Thoracic aorta (tissue), 2 donors: ENCODE data around the gene MLH1. TPM values are rescaled to one million over a fixed set of nuclear protein-coding genes. Genes with fewer than 3 reads are reported as not detected.
"Not testable (repeated sequence)": the region's sequence is repeated elsewhere in the genome, so short reads cannot be mapped to it uniquely, and the experiment has no call there.

Source experiments
- ATAC-seq: fragments of 150-250 bp; one replicate; pipeline ENCODE4 v1.8.0; 2017; ENCODE audit warnings: low read depth; ENCODE audit not compliant: insufficient number of reproducible peaks, low FRiP score
- DNase-seq: peaks from one replicate; pipeline ENCODE4 v3.0.0-alpha.2; 2020; ENCODE audit warnings: low spot score
- H3K27ac ChIP-seq, 2 donors: fragments of 200-600 bp; sonication (generic); 1 replicate in 1 of 2; 2 replicates in 1 of 2; pipeline ENCODE4 v1.5.1; 2016; ENCODE audit warnings: mild to moderate bottlenecking in 2 of 2, moderate library complexity in 2 of 2
- H3K27me3 ChIP-seq: fragments of 200-600 bp; sonication (generic); replicated peaks from 2 replicates; pipeline ENCODE4 v1.6.0; 2016; ENCODE audit warnings: mild to moderate bottlenecking; ENCODE audit not compliant: insufficient read depth
- H3K36me3 ChIP-seq: fragments of 200-600 bp; sonication (generic); one replicate; pipeline ENCODE4 v1.5.1; 2016
- H3K4me1 ChIP-seq, 2 donors: fragments of 200-600 bp; sonication (generic); 1 replicate in 1 of 2; 2 replicates in 1 of 2; pipeline versions ENCODE4 v1.5.1 to v1.6.0; 2016; ENCODE audit warnings: low read depth in 2 of 2, mild to moderate bottlenecking in 1 of 2; ENCODE audit not compliant: control insufficient read depth in 1 of 2
- H3K4me3 ChIP-seq: fragments of 200-600 bp; sonication (generic); 2 replicates; pipeline ENCODE4 v1.5.1; 2016; ENCODE audit warnings: mild to moderate bottlenecking
- H3K9me3 ChIP-seq: fragments of 200-600 bp; sonication (generic); 2 replicates; pipeline ENCODE4 v1.5.1; 2016
- total RNA-seq, 2 donors: library from RNA; depleted of rRNA; stranded (reverse); fragments of >200 nt; gene quantifications; one replicate each; pipeline versions ENCODE4 v1.1.0 to v1.2.3, GENCODE V29; 2016
- TF ChIP-seq, protein P1 (sequence below): fragments of 200-600 bp; sonication (generic); IDR thresholded peaks from one replicate; pipeline ENCODE4 v1.5.1; 2019; ENCODE audit warnings: antibody characterized with exemption

MLH1 gene
- total RNA-seq, 2 donors from 2014 or later = 33.6 to 75.6 TPM

- peak; percentile 45 for ATAC-seq
- no peaks in the 10 kb centered on the region for H3K27me3 ChIP-seq
Measured at GRCh38 chr3:37032961-37033360, 39.6 kb downstream of the MLH1 start.

DNA sequence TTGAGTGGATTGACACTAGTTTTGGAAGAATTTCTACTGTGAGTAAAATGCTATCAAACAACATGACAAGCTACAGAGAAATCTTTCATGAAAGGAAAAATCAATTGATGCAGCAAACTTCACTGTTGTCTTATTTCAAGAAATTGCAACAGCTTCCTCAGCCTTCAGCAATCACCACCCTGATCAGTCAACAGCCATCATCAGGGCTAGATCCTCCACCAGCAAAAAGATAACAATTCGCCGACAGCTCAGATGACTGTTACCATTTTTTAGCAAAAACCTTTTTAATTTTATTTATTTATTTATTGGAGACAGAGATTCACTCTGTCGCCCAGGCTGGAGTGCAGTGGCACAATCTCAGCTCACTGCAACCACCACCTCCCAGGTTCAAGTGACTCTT lies 44.0 kb downstream of the MLH1 start:
- no peaks in the 10 kb centered on the region for H3K36me3 ChIP-seq
- DNase-seq (no peak), ATAC-seq (no peak)
- H3K4me1 ChIP-seq = peaks cover 0 to 31% of the 10 kb centered on the region in 2 donors
- no peaks in the 10 kb centered on the region for H3K9me3 ChIP-seq
- H3K27me3 ChIP-seq = no peaks in the 10 kb centered on the region
- TF ChIP-seq, protein P1, sequence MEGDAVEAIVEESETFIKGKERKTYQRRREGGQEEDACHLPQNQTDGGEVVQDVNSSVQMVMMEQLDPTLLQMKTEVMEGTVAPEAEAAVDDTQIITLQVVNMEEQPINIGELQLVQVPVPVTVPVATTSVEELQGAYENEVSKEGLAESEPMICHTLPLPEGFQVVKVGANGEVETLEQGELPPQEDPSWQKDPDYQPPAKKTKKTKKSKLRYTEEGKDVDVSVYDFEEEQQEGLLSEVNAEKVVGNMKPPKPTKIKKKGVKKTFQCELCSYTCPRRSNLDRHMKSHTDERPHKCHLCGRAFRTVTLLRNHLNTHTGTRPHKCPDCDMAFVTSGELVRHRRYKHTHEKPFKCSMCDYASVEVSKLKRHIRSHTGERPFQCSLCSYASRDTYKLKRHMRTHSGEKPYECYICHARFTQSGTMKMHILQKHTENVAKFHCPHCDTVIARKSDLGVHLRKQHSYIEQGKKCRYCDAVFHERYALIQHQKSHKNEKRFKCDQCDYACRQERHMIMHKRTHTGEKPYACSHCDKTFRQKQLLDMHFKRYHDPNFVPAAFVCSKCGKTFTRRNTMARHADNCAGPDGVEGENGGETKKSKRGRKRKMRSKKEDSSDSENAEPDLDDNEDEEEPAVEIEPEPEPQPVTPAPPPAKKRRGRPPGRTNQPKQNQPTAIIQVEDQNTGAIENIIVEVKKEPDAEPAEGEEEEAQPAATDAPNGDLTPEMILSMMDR = no peak
- no peak overlapping the region for H3K27ac ChIP-seq
- no peak overlapping the region for H3K4me3 ChIP-seq

More at GRCh38 chr3:37032961-37033360, 39.6 kb downstream of the MLH1 start:
- peaks cover 20 to 57% of the 10 kb centered on the region in 2 donors for H3K4me1 ChIP-seq
- peak overlapping the region; percentile 55 to 73 for H3K27ac ChIP-seq
- TF ChIP-seq, protein P1 = no peak
- no peaks in the 10 kb centered on the region for H3K36me3 ChIP-seq
- H3K4me3 ChIP-seq = peak overlapping the region; percentile 5
- DNase-seq = no peak
- no peaks in the 10 kb centered on the region for H3K9me3 ChIP-seq

DNA sequence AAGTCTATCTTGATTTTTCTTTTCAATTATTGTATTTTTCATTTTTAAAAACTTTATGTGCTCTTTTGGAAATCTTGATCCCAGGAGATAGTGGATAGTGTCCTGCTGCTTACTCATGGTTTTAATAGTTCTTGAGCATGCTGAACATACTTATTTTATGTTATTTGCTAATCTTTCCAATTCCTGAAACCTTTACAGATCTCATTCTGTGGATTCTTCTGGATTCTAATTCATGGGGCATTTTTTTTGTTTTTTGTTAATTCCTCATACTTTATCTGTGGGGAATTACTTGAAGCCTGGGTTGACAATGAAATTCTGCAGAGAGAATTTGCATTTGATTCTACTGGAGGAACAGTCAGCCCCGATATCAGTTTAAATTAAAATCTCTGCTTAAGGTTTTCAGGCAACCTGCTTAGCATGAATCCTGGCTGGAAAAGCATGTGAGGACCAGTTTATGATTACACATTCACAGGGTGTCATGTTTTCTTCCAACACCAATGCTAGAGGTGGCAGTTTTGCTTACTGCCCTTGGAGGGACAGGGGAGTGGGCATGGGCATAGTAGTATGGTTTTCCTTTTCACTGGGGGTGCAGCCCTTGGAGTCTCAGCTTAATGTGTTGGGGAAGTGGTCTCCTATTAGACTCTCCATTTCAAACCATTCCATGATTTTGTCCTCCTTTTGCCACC lies 46.0 kb downstream of the MLH1 start:
- DNase-seq = no peak
- H3K27me3 ChIP-seq = no peaks in the 10 kb centered on the region
- H3K27ac ChIP-seq = no peak overlapping the region
- H3K9me3 ChIP-seq = no peaks in the 10 kb centered on the region
- H3K4me3 ChIP-seq = no peak overlapping the region
- no peak for ATAC-seq
- H3K4me1 ChIP-seq = peaks cover 0 to 33% of the 10 kb centered on the region in 2 donors
- peaks cover under 1% of the 10 kb centered on the region for H3K36me3 ChIP-seq
- TF ChIP-seq, protein P1 = no peak

GRCh38 chr3:37040231-37040630 lies 46.9 kb downstream of the MLH1 start:
- Histone ChIP-seq H3K4me3 (no peak overlapping the region), H3K27ac (no peak overlapping the region), H3K27me3 (no peaks in the 10 kb centered on the region), H3K4me1 (peaks cover 0 to 33% of the 10 kb centered on the region in 2 donors), H3K9me3 (no peaks in the 10 kb centered on the region), H3K36me3 (peaks cover 3% of the 10 kb centered on the region)
- TF ChIP-seq, protein P1 = no peak
- DNase-seq = no peak
- ATAC-seq = no peak

- Histone ChIP-seq H3K4me3 (no peak overlapping the region), H3K27me3 (no peaks in the 10 kb centered on the region), H3K9me3 (no peaks in the 10 kb centered on the region), H3K36me3 (peaks cover 10% of the 10 kb centered on the region), H3K27ac (peak overlapping the region in 1 of 2 donors; percentile 62), H3K4me1 (peaks cover 0 to 33% of the 10 kb centered on the region in 2 donors)
- ATAC-seq (no peak), DNase-seq (no peak)
- TF ChIP-seq, protein P1 = no peak
Measured at GRCh38 chr3:37041546-37042195, 48.4 kb downstream of the MLH1 start.

DNA sequence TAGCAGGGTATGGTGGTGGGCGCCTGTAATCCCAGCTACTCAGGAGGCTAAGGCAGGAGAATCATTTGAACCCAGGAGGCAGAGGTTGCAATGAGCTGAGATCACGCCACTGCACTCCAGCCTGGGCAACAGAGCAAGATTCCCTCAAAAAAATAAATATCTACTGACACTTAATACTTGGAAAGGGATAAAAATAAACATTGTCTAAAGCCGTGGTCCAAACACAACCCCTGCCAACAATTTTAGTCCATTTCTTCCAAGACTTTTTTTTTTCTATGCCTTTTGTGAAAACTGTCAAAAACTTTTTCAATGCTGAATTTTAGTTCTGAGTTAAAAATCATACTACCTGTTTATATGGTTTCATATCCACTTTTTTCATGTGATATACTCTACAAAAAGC lies 49.4 kb downstream of the MLH1 start:
- H3K36me3 ChIP-seq = peaks cover 20% of the 10 kb centered on the region
- H3K4me3 ChIP-seq, DNase-seq, H3K9me3 ChIP-seq, H3K27me3 ChIP-seq, ATAC-seq: not testable (repeated sequence)
- peaks cover 0 to 33% of the 10 kb centered on the region in 2 donors for H3K4me1 ChIP-seq
- peak overlapping the region; percentile 46 to 62 for H3K27ac ChIP-seq
